Right lobe of liver (tissue), 4 donors: ENCODE data around the gene PHACTR2.

Experiments
- POLR2A ChIP-seq: fragments of 450-650 bp; IDR thresholded peaks from one replicate; pipeline ENCODE4 v1.6.1; 2017; ENCODE audit warnings: antibody characterized with exemption, mild to moderate bottlenecking
- TF ChIP-seq, protein P1 (sequence below), 4 donors: fragments of 200-600 bp in 3 of 4; fragments of 450-650 bp in 1 of 4; IDR thresholded peaks; one replicate each; pipeline versions ENCODE4 v1.5.1 to v1.8.0; 2016 to 2022; ENCODE audit warnings: antibody characterized with exemption in 4 of 4, mild to moderate bottlenecking in 2 of 4
- donor health status: DM: no; HTN: no; CAD: no.
- donor health status: DM: no; HTN: no; CAD: no.
- donor health status: DM: no; HTN: yes; CAD: no.

DNA sequence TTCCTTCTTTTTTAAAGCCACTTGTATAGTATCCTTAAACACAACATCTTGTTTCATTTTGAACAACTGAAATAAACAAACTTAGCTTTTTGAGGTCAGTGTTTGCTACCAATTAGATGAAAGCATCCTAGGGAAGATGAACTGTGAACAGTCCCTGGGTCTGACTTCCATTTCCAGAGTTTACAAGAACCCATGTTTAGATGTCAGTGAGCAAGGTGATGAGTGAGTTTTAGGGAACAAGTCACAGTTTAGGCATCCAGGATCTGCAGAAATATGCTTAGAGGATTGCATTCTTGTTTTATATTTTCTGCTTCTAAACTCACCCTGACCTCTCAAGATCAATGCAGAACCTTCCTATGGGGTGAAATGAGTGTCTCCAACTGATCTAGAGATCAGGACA is 189.5 kb downstream of the PHACTR2 start:
- TF ChIP-seq, protein P1, sequence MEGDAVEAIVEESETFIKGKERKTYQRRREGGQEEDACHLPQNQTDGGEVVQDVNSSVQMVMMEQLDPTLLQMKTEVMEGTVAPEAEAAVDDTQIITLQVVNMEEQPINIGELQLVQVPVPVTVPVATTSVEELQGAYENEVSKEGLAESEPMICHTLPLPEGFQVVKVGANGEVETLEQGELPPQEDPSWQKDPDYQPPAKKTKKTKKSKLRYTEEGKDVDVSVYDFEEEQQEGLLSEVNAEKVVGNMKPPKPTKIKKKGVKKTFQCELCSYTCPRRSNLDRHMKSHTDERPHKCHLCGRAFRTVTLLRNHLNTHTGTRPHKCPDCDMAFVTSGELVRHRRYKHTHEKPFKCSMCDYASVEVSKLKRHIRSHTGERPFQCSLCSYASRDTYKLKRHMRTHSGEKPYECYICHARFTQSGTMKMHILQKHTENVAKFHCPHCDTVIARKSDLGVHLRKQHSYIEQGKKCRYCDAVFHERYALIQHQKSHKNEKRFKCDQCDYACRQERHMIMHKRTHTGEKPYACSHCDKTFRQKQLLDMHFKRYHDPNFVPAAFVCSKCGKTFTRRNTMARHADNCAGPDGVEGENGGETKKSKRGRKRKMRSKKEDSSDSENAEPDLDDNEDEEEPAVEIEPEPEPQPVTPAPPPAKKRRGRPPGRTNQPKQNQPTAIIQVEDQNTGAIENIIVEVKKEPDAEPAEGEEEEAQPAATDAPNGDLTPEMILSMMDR (IDR thresholded peaks at IDR 0.05) = no peak
- no peak for TF ChIP-seq POLR2A
